Right renal cortex interstitium (tissue), 3 donors: ENCODE data around the gene GNAZ. TPM values are rescaled to one million over a fixed set of nuclear protein-coding genes. Genes with fewer than 3 reads are reported as not detected.

Experiments used
- DNase-seq, 3 donors: peaks; one replicate each; pipeline ENCODE4 v3.0.0-alpha.2; 2013; ENCODE audit warnings: low read depth in 3 of 3, low spot score in 2 of 3
- polyA plus RNA-seq, 3 donors: library from polyadenylated mRNA; unstranded; fragments of 120-200 nt; gene quantifications; one replicate each; pipeline ENCODE4 v1.2.1, GENCODE V29; 2013; ENCODE audit not compliant: insufficient read length in 3 of 3

Gene GNAZ
- polyA plus RNA-seq, 3 donors: 4.6 to 6.2 (median 5.0) TPM

DNA sequence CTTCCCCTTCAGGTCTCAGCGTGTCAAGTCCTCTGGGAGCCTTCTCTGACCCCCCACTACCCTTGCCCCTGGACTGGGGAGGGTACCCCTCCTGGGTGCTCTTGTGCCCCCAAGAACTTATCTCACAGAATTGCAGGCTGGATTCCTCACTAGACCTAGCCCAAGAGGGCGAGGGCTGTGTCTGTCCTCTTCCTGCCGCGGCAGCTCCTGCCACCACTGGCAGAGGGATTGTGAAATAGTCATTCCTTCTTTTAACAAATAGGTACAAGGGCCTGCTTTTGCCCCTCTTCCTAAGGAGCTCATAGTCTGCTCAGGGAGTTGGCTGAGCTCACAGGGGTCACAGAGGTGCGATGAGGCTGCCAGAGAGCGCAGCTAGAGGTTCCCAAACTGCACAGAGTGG is 80.4 kb downstream of the GNAZ start:
- no peak for DNase-seq

DNA sequence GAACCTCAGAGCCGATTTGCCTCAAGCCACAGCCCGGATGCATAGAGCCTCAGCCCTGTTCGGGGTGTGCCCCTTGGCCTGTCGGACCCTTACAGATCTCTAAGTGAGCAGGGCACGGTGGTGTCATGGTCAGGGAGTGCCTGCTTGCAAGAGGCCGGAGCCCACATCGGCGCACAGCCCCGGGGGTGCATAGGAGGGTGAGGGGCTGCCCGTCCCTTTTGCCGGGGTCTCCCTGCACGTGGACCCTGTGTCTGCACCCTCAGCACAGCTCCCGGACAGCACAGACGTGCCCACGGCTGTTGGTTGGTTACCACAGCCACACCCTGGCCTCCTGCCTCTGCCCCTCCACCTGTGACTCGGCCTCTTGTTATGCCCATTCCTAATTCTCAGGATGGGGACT is 81.5 kb downstream of the GNAZ start:
- DNase-seq: no peak

DNA sequence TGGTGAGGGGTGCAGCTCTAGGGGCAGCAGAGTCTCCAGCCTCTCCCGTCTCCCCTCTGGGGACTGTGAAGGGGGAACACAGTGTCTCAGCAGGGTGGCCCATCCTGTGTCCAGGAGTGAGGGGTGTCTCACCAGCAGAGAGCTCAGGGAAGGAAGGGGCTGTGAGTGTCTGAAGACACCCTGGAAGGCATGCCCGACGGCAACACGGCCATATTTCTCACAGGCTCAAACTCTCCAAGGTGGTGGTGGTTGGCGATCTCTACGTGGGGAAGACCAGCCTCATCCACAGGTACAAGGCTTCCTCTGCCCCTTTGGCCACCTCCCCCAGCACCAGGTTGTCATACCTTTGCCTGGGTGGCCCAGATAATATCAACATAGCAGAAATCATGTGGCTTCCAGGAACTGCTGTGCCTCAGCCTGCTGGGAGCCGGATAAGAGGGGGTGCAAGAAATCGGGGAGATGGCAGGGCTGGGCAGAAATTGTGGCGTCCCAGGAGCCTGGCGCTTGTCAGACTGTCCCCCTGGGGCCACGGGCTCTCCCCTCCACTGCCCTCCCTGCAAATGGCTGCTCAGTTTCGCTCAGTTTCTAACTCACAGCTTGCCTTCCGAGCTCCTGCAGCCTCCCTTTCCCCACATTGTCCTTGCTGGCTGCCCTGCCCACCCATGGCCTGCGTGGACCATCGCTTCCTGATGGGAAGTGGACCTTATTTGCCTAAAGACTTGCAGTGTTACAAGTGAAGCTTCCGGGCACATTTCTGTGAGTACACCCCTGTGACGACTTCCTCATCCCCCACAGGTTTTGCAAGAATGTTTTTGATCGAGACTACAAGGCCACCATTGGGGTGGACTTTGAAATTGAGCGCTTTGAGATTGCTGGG is 82.2 kb downstream of the GNAZ start:
- DNase-seq: no peak

DNA sequence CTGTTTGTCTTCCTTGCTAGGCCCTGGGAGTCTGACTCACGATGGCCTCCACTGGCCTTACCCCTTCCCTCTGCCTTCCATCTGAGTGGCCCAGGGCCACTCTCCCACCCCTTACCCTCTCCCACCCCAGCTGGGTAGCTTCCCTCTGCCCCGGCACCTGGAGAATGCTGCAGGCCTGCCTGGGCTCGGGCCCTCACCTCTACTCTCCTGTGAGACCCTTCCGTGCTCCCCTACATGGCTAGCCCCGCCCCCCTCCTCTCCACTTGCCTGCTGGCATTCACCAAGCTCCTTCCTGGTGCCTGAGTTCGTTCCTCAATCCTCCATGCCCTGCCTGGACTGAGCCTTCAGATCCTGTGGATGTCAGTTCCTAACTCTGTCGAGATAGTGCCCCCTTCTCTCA is 83.7 kb downstream of the GNAZ start:
- no peak for DNase-seq

DNA sequence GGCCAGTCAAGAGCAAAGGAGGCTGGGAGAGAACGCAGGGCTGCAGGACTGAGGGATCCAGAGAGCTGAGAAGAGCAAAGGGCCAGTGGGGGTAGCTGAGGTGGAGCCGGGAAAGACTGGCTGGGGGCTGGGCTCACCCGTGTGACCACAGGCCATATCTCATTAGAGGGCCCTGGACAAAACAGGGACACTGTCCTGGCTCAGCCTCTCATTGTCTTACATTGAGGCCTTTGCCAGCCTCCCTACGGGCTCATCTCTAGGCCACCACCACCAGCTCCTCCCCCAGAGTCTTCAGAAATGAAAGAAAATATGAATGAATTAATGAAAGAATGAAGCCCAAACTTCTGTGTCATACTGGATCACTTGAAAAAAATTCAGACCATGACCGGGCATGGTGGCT is 84.1 kb downstream of the GNAZ start:
- DNase-seq: no peak

DNA sequence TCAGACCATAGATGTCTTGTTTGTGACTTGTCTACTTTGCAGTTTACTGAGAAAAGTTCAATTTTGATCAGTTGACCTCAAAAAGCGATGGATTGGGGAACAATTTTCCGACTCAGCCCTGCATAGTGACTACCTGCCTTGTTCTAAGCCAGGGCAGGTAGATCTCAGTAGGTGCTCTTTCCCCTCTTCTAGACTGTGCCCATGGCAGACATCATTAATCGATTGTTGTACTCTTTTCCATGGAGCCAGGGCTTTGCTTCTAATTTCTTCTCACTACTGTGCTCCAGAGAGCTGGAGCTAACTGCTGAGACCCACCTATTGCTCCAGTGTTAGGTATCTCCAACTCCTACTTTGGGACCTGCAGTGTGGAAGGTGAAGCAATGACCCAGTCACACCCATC is 84.8 kb downstream of the GNAZ start:
- no peak for DNase-seq

DNA sequence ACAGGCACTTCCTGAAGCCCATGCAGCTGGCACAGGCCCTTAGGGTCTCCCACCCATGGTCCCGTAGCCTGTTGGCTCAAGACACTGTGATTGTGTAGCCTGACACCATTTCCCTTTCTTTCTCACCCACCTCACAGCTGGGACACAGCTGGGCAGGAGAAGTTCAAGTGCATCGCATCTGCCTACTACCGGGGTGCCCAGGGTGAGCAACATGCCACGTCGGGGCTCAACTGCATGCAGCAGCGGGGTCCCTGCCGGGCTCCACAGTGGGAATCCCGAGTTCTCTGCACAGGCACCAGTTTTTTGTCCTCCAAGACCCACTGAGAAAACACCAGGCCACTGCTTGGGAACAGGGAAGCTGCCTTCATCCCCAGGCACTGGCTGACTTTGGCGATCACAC is 85.5 kb downstream of the GNAZ start:
- no peak for DNase-seq

DNA sequence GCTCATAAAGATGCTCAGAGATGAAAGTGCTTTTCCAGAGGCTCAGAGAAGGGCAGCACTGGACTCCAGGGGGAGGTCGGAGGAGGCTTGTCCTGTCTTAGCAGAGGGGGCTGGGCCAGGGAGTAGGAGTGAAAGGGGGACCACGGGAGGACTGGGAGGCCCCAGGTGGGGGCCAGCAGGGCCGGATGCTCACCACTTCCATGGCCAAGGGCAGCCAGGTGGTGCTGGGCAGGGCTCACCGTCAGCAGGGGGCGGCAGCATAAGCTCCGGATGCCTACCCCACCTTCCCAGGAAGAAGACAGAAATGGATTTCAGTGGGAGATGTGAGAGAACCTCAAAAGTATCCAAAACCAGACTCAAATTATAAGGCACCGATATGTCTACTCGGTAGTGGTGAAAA is 86.0 kb downstream of the GNAZ start:
- no peak for DNase-seq

DNA sequence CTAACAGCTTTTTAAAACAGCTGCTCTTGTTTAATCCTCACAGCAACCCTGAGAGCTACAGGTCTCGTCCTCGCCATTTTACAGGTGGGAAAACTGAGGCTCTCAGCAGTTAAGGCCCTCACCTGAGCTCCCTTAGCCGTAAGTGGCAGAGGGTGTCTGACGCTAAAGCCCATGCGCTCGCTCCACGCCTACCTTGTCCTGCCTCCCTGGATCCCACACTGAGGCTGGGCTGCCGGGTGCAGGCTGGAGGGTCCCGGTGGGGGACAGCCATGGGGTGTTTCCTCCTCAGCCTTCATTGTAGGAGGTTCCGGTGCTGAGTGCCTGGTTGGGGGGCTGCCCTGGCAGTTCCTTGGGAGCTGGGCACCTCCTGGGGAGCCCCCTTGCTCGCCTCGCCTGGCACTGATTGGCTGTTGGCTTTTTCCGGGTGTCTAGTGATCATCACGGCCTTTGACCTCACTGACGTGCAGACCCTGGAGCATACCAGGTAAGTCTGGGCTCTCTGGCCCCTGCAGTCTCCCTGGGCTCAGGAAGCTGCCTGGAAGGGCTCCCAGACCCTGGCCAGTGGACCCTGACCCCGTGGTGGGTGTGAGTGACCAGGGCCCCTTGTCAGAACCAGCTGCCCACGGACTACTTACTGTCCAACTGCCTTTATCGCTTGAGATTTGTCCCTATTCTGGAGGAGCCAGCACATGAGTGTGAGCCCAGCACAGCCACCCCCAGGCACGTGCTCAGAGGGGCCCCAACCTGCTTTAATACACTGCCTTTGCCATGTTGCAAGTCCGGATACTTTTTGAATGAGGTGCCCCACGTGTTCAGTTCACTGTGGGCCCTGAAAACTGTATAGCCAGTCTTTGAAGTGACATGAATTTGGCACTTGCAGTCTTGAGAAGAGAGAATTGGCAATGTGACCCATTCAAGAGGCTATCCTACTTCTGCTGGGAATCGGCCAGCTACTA is 87.5 kb downstream of the GNAZ start:
- no peak for DNase-seq

DNA sequence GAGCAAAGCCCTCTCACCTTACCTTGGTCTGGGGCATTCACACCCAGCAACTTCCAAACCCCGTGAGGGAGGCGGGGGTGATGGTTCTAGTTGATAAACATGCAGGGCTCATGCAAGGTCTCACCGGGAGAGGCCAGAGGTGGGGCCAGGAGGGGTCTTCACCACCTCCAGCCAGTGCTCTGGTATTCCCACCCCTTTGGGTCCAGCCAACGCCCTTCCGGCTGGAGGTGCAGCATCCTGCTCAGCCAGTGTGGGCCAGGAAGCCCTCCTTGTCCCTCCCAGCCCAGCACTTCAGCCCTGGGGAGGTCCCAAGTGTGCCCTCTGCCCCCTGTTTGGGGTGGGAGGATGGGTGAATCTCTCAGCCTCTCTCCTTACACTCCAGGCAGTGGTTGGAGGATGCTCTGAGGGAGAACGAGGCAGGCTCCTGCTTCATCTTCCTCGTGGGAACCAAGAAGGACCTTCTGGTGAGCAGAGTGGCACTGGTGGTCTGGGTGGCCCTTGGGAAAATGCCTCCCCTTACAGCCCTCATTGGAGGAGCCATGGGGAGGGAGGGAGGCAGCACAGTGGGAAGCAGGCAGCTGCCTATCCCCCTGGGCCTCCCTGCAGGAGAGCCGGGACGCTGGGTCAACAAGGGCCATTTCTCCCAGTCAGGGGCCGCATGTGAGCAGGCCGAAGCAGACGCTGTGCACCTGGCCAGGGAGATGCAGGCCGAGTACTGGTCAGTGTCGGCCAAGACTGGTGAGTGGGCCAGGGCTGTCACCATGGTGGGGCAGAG is 88.4 kb downstream of the GNAZ start:
- no peak for DNase-seq

DNA sequence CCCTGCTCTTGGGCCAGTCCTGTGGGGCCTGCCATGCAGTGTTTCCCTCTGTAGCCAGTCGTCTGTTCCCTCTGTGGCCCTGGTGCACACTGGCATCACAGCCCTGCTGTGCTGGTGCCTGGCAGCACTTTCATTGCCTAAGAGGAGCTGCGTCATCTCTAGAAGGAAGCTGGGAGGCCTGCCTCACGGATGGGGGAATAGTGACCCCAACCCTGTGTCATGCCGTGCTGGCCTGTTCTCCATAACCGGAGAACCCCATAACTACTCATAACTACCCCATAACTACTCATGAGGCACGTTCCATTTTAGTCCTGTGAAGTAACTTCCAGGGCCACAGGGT is 88.9 kb downstream of the GNAZ start:
- no peak for DNase-seq

DNA sequence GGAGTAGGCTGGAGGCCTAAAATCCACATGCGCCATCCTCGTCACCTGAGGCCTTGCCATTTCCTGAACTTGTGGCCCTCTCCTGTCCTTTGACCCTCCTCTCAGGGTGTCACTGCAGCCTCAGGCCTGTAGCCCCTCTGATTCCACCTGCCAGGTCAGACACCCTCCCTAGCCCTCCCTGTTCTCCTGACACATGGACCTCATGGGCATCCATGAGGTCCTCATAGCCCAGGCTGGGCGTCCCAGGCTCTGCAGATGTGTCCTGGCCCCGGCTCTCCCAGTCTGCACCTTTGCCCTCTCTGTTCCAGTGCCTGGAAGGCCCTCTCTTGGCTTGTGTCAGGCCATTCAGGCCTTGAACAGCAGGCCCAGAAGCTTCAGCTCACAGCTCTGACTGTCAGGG is 90.7 kb downstream of the GNAZ start:
- DNase-seq: no peak

DNA sequence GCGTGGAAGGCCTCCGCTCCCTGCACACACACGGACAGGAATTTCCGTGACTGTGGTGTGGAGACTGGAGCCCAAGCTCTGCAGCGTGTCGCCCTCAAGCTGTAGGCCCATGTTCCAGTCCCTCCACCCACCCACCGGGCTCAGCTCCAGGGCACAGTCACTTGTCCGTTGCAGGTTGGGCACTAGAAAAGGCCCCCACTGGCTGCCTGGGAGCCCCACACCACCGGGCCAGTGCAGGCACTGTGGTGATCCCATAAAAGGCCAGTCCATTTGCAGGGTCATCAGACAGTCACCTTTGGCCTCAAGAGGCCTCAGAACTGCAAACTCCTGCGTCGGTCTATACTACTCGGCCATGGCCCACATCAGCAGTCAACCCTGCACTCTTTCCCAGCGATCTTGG is 91.3 kb downstream of the GNAZ start:
- no peak for DNase-seq

DNA sequence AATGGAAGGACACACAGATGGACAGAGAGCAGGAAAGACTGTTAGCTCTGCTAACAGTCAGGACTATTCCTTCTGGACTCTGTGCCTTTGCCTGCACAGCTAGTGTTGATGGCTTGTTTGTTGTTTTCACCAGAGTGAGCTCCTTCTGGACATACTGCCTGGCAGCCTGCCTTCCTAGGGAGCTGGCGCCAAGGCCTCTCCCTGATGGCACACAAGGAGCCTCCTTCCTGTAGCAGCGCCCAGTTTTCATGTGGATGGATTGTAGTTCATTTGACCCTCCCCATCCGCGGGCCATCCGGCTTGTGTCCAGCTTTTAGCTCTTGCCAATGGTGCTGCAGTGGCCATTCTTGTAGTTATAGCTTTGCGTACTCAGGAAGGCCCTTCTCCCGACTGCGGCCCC is 93.3 kb downstream of the GNAZ start:
- DNase-seq: no peak

DNA sequence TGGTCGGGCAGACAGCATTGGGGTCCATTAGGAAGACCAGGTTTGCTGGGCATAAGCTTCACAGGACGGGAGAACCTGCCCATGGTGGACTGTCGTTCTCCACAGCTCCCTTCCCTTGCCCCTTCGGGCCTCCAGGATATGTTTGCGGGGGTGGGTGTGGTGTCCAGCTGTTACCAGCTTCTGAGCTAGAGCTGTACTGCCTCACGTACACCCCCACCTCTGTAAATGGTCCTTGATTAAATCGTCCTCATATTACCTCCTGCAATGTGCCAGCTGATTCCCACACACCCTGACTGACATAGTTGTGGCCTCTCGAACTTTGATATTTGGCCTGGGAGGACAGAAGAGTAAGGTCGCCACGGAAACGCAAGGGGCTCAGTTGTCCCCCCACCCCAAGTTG is 93.8 kb downstream of the GNAZ start:
- no peak for DNase-seq

DNA sequence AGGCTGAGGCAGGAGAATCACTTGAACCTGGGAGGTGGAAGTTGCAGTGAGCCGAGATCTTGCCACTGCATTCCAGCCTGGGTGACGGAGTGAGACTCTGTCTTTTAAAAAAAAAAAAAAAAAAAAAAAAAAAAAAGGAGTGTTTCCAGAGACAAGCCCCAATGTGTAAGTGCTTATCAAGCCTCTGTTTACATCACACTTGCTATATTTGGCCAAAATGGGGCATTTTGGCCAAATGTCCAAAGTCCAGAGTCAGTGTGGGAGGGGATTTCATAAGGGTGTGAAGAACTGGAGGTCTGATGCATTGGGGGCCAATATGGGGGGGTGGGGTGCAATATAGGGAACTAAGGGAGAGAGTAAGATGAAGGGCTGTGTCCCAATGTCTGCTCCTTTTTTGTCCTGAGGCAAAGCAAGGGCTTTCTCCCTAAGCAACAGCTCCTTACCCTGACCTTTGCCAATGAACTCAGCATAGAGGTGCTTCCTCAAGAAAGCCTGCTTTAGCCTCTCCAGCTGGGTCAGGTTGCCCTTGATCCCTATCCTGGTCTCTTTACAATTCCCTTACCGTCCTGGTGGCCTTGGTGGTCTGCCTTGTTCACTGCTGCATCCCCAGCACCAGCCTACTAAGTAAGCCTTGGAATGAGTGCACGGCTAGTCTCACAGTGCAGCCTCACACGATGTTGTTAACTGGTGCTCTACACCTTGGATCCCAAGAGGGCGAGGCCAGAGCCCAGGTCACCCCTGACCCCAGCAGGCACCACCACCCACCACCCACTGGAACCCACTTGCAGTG is 95.9 kb downstream of the GNAZ start:
- DNase-seq: no peak

DNA sequence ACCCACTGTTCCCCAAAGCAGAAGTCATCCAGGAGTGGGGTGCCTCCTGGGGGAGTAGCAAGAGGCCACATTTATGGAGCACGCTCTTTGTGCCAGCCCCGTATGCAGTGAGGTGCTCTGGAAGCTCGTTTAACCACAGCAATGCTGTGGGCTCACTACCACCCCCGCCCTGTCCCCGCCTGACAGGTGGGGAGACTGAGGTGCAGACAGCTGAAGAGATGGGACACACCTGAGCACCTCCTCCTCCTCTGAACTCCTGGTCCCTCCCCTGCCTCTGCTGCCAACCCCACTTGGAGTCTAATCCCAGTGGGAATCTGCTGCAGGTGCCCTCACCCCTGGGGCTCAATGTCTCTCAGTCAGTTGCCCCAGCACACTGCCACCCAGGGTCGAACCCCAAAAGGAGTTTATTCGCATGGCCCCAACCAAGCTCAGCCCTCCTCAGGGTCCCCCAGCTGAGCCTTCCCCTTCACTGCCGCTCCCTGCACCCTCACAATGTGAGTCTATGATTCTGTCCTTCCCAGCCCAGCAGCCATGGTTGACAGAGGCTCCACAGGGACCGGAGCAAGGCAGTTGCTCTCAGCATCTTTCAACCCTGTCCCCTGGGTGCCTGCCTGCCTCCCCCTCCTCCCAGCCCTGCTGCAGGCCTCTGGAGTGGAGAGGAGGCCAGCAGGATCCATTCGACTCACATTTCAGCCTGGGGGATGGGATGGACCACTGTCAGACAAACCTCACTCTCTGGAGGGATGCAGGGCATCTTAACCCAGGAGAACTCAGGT is 96.7 kb downstream of the GNAZ start:
- DNase-seq: no peak

DNA sequence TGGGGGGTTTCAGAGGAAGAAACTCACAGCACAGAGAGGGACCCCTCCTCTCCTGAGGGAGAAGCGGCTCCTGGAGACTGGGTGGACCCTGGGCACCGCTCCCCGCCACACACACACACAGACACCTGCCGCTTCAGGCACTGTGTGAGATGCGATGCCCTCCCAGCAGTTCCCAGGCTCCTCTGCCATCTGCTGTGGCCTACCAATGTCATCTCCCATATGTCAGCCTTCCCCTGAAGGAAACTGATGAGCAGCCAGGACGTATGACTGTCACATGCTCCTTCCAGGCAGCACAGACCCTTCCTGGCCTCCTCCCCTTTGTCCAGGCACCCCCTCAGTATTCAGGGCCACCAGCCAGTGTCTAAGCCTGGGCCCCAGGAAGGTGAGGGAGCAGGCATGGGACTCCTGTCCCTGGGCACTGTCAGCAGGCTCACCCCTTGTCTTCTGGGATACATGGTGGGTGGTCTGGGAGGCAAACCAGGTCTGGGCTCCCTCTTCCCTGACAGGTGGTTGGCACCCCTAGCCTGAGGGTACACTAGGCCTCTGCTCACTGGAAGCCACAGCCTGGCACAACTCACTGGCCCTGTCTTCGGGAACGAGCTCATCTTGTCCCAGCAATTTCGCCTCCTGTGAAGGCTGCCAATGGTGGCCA is 98.2 kb downstream of the GNAZ start:
- no peak for DNase-seq

DNA sequence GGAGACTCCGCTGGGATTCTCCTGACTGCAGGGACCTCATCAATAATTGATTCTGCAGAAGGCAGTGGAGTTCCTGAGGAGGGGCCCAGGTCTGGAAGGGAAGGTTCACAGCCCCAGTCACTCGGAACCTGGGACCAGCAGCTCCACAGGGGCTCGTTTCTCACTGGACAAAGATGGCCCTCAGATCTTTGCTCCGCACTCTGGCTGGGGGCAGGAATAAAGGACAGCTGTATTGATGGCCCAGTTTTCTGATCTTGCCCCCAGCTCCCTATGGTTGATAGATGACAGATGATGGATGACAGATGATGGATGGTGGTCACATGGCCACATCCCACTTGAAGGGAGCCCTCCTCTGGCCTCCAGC is 98.7 kb downstream of the GNAZ start:
- DNase-seq: no peak
